ENCODE measurements around the gene PLEKHH2. TPM values are rescaled to one million over a fixed set of nuclear protein-coding genes. Genes with fewer than 3 reads are reported as not detected.

The PLEKHH2 gene
- total and polyA plus RNA-seq, 2 experiments from 2014 or later, result 3.3 to 5.1 TPM

GRCh38 chr2:43764086-43764705 lies 127.1 kb downstream of the PLEKHH2 start:
- H3K9me3 ChIP-seq (ENCODE audit: low read depth), result no peaks in the 10 kb centered on the region
- DNase-seq (ENCODE audit: low spot score), result no peak
- H3K36me3 ChIP-seq (replicated peaks; ENCODE audit: insufficient read depth, low read depth), result no peaks in the 10 kb centered on the region
- TF ChIP-seq EZH2 (IDR thresholded peaks at IDR 0.05; ENCODE audit: borderline replicate concordance), result no peak
- TF ChIP-seq, protein P1, sequence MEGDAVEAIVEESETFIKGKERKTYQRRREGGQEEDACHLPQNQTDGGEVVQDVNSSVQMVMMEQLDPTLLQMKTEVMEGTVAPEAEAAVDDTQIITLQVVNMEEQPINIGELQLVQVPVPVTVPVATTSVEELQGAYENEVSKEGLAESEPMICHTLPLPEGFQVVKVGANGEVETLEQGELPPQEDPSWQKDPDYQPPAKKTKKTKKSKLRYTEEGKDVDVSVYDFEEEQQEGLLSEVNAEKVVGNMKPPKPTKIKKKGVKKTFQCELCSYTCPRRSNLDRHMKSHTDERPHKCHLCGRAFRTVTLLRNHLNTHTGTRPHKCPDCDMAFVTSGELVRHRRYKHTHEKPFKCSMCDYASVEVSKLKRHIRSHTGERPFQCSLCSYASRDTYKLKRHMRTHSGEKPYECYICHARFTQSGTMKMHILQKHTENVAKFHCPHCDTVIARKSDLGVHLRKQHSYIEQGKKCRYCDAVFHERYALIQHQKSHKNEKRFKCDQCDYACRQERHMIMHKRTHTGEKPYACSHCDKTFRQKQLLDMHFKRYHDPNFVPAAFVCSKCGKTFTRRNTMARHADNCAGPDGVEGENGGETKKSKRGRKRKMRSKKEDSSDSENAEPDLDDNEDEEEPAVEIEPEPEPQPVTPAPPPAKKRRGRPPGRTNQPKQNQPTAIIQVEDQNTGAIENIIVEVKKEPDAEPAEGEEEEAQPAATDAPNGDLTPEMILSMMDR (IDR thresholded peaks at IDR 0.05; ENCODE audit: poor library complexity), result no peak
- no peak for TF ChIP-seq EZH2phosphoT487 (IDR thresholded peaks at IDR 0.05; ENCODE audit: low read depth, severe bottlenecking, unreplicated experiment)
- no peak overlapping the region for H3K4me3 ChIP-seq
- peak overlapping the region; percentile 15 for H3K27ac ChIP-seq
- peaks cover 7% of the 10 kb centered on the region for H3K4me1 ChIP-seq (ENCODE audit: insufficient read depth)
- WGBS (ENCODE audit: low lambda C conversion rate, missing lambda C conversion rate), result 29% methylated on average over 1 of the region's 1 CpG
- no peaks in the 10 kb centered on the region for H3K79me2 ChIP-seq
- H3K27me3 ChIP-seq, result no peaks in the 10 kb centered on the region
- H3K4me2 ChIP-seq, result no peak overlapping the region
- H2AFZ ChIP-seq, result no peak overlapping the region
- no peaks in the 10 kb centered on the region for H4K20me1 ChIP-seq (ENCODE audit: insufficient read depth, poor library complexity, severe bottlenecking)
- no peaks in the 10 kb centered on the region for H3K9me2 ChIP-seq (replicated peaks; ENCODE audit: insufficient read depth)

DNA sequence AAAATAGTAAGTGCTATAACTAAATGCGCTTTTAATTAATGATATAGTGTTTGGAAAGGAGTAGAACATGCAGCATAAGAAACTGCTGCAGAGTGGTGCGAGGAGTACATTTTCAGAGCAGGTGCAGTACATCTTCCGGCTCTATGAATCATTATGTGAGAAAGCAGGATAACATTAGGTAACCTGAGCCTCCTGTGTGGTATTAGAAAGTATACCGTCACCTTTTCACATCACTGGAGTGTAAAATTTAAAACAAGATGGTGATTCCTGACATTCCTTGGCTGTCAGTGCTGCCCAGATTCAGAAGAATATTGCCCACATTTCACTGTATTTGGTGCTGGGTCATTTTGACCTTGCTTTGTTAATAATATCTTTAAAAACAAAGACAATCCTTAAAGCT lies 128.9 kb downstream of the PLEKHH2 start:
- Histone ChIP-seq H3K4me2 (no peak overlapping the region), H2AFZ (no peak overlapping the region), H3K4me3 (no peak overlapping the region), H3K79me2 (no peaks in the 10 kb centered on the region), H3K36me3 (replicated peaks; ENCODE audit: insufficient read depth, low read depth) (no peaks in the 10 kb centered on the region), H3K9me3 (ENCODE audit: low read depth) (no peaks in the 10 kb centered on the region), H4K20me1 (ENCODE audit: insufficient read depth, poor library complexity, severe bottlenecking) (no peaks in the 10 kb centered on the region), H3K9me2 (replicated peaks; ENCODE audit: insufficient read depth) (no peaks in the 10 kb centered on the region), H3K27ac (no peak overlapping the region), H3K4me1 (ENCODE audit: insufficient read depth) (peaks cover 3% of the 10 kb centered on the region), H3K27me3 (no peaks in the 10 kb centered on the region)
- DNase-seq (ENCODE audit: low spot score), result no peak
- TF ChIP-seq, protein P1 (IDR thresholded peaks at IDR 0.05; ENCODE audit: poor library complexity), result no peak
- TF ChIP-seq EZH2phosphoT487 (IDR thresholded peaks at IDR 0.05; ENCODE audit: low read depth, severe bottlenecking, unreplicated experiment) (no peak), EZH2 (IDR thresholded peaks at IDR 0.05; ENCODE audit: borderline replicate concordance) (no peak)
- 90% methylated on average over 4 of the region's 4 CpGs for WGBS (ENCODE audit: low lambda C conversion rate, missing lambda C conversion rate)

DNA sequence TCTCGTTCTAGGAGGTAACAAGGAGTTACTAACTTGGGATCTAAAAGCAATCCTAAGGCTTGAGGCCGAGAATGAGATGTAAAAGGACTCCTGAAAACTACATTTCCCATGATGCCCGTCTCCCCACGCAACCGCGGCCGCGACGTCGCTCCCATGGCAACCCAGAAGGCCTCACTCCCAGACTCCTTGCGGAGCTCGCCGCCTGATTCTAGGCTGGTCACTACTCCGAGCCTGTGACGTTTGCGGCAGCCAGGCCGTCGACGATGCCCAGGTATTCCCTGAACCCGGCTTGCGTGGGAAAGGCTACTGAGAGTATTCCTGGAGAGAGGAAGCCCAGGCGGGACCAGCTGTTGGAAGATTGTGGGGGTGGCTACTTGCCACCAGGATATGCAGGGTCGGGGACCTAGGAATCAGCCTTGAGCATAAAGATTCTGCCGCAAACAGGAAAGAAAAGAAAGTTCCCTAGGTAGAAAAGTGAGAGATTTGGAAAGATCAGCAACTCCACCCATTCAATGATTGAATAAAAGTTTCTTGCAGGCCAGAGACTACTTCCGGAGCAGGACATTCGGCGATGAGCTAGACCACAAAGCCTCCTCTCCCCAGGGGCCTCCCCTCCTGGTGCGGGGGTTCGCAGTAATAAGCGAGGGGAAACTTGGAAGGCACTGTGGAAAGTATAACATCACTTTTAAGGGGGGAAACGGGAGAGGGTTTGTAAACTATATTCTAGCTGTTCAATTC lies 137.0 kb downstream of the PLEKHH2 start, which contains the start of gene DYNC2LI1:
Gene DYNC2LI1, plus strand, starts transcription at position 164 of the 738 bp plus-strand sequence. Its CDS starts 100 bp downstream, at position 264.
- Histone ChIP-seq H3K4me2 (peak within 1 kb of the TSS; percentile 81), H3K79me2 (peaks cover 6% of the 10 kb centered on the region), H2AFZ (peak within 1 kb of the TSS; percentile 94), H4K20me1 (ENCODE audit: insufficient read depth, poor library complexity, severe bottlenecking) (no peaks in the 10 kb centered on the region), H3K27ac (peak within 1 kb of the TSS; percentile 96), H3K9me3 (ENCODE audit: low read depth) (no peaks in the 10 kb centered on the region), H3K27me3 (no peaks in the 10 kb centered on the region), H3K36me3 (replicated peaks; ENCODE audit: insufficient read depth, low read depth) (no peaks in the 10 kb centered on the region), H3K4me3 (peak within 1 kb of the TSS; percentile 57), H3K4me1 (ENCODE audit: insufficient read depth) (no peaks in the 10 kb centered on the region), H3K9me2 (replicated peaks; ENCODE audit: insufficient read depth) (no peaks in the 10 kb centered on the region)
- WGBS (ENCODE audit: low lambda C conversion rate, missing lambda C conversion rate), result 2% methylated on average over 31 of the region's 31 CpGs
- TF ChIP-seq, protein P1 (IDR thresholded peaks at IDR 0.05; ENCODE audit: poor library complexity), result no peak
- no peak for TF ChIP-seq EZH2 (IDR thresholded peaks at IDR 0.05; ENCODE audit: borderline replicate concordance)
- TF ChIP-seq EZH2phosphoT487 (IDR thresholded peaks at IDR 0.05; ENCODE audit: low read depth, severe bottlenecking, unreplicated experiment), result no peak
- peak; percentile 94 for DNase-seq (ENCODE audit: low spot score)

Measured in hepatocyte (in vitro differentiated cells).